Measurements from ENCODE around the gene WDR87. TPM values are rescaled to one million over a fixed set of nuclear protein-coding genes. Genes with fewer than 3 reads are reported as not detected.

Gene WDR87
- not detected for total RNA-seq
- long read RNA-seq: 0 reads

- Histone ChIP-seq H3K36me3 (no peaks in the 10 kb centered on the region), H3K27ac (peak within 1 kb of the TSS; percentile 61), H3K27me3 (no peaks in the 10 kb centered on the region), H3K9me3 (no peaks in the 10 kb centered on the region), H3K4me3 (peak within 1 kb of the TSS; percentile 93), H3K4me1 (peaks cover 15% of the 10 kb centered on the region)
- DNase-seq: peak; percentile 79
- ATAC-seq: peak; percentile 37
- intact Hi-C loops (cut with DNase I): no loop called here
- TF ChIP-seq, protein P1, sequence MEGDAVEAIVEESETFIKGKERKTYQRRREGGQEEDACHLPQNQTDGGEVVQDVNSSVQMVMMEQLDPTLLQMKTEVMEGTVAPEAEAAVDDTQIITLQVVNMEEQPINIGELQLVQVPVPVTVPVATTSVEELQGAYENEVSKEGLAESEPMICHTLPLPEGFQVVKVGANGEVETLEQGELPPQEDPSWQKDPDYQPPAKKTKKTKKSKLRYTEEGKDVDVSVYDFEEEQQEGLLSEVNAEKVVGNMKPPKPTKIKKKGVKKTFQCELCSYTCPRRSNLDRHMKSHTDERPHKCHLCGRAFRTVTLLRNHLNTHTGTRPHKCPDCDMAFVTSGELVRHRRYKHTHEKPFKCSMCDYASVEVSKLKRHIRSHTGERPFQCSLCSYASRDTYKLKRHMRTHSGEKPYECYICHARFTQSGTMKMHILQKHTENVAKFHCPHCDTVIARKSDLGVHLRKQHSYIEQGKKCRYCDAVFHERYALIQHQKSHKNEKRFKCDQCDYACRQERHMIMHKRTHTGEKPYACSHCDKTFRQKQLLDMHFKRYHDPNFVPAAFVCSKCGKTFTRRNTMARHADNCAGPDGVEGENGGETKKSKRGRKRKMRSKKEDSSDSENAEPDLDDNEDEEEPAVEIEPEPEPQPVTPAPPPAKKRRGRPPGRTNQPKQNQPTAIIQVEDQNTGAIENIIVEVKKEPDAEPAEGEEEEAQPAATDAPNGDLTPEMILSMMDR (IDR thresholded peaks at IDR 0.05): no peak
These were observed at the start of gene WDR87 for GRCh38 chr19:37905946-37906868. WDR87 (minus strand) TSS chr19:37906594; CDS start chr19:37898239, 8,355 bp downstream.

- Histone ChIP-seq H3K4me1 (no peaks in the 10 kb centered on the region), H3K27ac (no peak overlapping the region), H3K27me3 (no peaks in the 10 kb centered on the region), H3K9me3 (no peaks in the 10 kb centered on the region), H3K4me3 (no peak overlapping the region), H3K36me3 (no peaks in the 10 kb centered on the region)
- TF ChIP-seq, protein P1 (IDR thresholded peaks at IDR 0.05): no peak
- ATAC-seq: no peak
- peak; percentile 30 for DNase-seq
- intact Hi-C loops (cut with DNase I): no loop called here
These were observed 49.6 kb upstream of the WDR87 start for GRCh38 chr19:37955986-37956385.

GRCh38 chr19:37954421-37954874 is 48.1 kb upstream of the WDR87 start:
- Histone ChIP-seq H3K27me3 (no peaks in the 10 kb centered on the region), H3K4me3 (no peak overlapping the region), H3K36me3 (no peaks in the 10 kb centered on the region), H3K4me1 (no peaks in the 10 kb centered on the region), H3K27ac (no peak overlapping the region), H3K9me3 (no peaks in the 10 kb centered on the region)
- intact Hi-C loops (cut with DNase I): no loop called here
- DNase-seq (peak; percentile 26), ATAC-seq (no peak)
- TF ChIP-seq, protein P1 (IDR thresholded peaks at IDR 0.05): no peak

DNA sequence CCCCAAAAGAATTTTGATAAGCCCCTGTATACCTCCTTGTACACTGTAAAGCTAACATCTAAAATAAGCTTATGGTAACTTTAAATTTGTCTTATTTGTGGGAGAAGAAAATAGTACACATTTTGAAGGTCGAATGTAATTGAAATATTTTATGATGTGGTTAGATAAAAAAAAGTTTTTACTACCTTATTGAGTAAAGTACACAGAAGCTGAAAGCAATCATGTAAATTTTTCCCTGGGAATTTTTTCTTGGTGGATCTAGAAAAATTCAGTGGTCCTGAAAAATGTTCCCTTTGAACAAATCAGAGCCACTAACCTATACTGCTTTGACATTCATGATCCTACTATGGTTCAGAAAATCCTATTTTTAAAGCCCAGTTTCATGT is 47.5 kb upstream of the WDR87 start:
- no peak overlapping the region for H3K4me3 ChIP-seq
- H3K4me1 ChIP-seq: no peaks in the 10 kb centered on the region
- DNase-seq (no peak), ATAC-seq (no peak)
- no peak overlapping the region for H3K27ac ChIP-seq
- H3K36me3 ChIP-seq: no peaks in the 10 kb centered on the region
- TF ChIP-seq, protein P1 (IDR thresholded peaks at IDR 0.05): no peak
- intact Hi-C loops (cut with DNase I): no loop called here
- no peaks in the 10 kb centered on the region for H3K27me3 ChIP-seq
- no peaks in the 10 kb centered on the region for H3K9me3 ChIP-seq

DNA sequence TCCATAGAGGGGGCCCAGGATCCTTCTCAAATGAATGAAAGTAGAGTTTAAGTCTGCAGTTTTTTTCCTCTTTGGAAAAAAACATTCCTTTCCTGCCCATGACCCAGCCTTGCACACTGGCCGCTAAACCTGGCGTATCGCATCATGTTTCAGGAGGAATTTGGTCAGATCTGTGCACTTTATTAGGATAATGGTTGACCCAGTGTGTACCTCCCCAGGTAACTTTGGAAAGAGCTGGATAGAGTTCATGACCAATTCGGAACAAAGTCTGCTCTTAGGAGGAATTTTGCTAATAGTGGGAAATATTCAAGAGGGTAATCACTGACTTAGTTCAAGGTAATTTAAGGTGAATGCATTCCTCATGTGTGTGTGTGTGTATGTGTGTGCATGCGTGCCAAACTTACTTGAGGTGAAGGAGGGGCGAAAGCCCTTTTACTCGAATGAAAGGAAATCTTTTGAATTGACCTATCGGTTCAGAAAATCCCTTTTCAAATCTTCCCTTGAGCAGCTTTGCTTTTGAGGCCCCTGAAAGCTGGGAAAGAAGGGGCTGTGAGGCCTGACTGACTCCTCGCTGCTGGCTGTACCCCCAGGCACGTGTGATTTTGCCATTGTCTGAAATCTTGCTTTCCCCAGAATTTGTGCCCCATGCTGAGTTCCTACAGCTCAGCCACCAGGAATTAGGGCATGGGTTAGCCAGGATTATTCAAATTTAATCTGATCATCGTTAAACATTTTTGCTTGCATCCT is 47.0 kb upstream of the WDR87 start:
- no peak for ATAC-seq
- intact Hi-C loops (cut with DNase I): no loop called here
- Histone ChIP-seq H3K4me1 (no peaks in the 10 kb centered on the region), H3K9me3 (no peaks in the 10 kb centered on the region), H3K27me3 (no peaks in the 10 kb centered on the region), H3K4me3 (no peak overlapping the region), H3K36me3 (no peaks in the 10 kb centered on the region), H3K27ac (no peak overlapping the region)
- peak; percentile 3 for DNase-seq
- TF ChIP-seq, protein P1 (IDR thresholded peaks at IDR 0.05): no peak

Measured in upper lobe of right lung (tissue), 1 donor.